Measurements from ENCODE around the gene CD81.

- TF ChIP-seq CTCF (conservative IDR thresholded peaks at IDR 0.05 in 1 of 2, IDR thresholded peaks at IDR 0.05 in 1 of 2; ENCODE audit: low read depth in 1 of 2, low read length in 2 of 2), result no peak
- TF ChIP-seq EZH2 (IDR thresholded peaks at IDR 0.05; ENCODE audit: low read length, missing control alignments), result no peak
Measured at GRCh38 chr11:2368851-2369180, 8.3 kb upstream of the CD81 start.
